HG03039 (cell line): ENCODE data around the gene KTN1.

Experiments used
- ATAC-seq: cut with Tn5 transposase; IDR thresholded peaks from one replicate; pipeline ENCODE4 v1.9.1; 2021; ENCODE audit warnings: mild to moderate bottlenecking, moderate library complexity; ENCODE audit not compliant: unreplicated experiment

Gene KTN1

GRCh38 chr14:55662752-55663151, 82.7 kb downstream of the KTN1 start:
- ATAC-seq: no peak

- ATAC-seq: no peak
Measured at GRCh38 chr14:55665067-55665675, 85.2 kb downstream of the KTN1 start.

- no peak for ATAC-seq
Measured at GRCh38 chr14:55667801-55668200, 87.8 kb downstream of the KTN1 start.

GRCh38 chr14:55671641-55672040, 91.6 kb downstream of the KTN1 start:
- no peak for ATAC-seq

GRCh38 chr14:55673048-55673447, 93.0 kb downstream of the KTN1 start:
- ATAC-seq: no peak

GRCh38 chr14:55681096-55681495, 101.1 kb downstream of the KTN1 start:
- ATAC-seq: no peak

GRCh38 chr14:55684956-55685584, 105.1 kb downstream of the KTN1 start:
- ATAC-seq: no peak

- ATAC-seq: no peak
Measured at GRCh38 chr14:55686713-55687112, 106.7 kb downstream of the KTN1 start.

- no peak for ATAC-seq
Measured at GRCh38 chr14:55688566-55688965, 108.6 kb downstream of the KTN1 start.

GRCh38 chr14:55689981-55690871, 110.2 kb downstream of the KTN1 start:
- no peak for ATAC-seq

GRCh38 chr14:55691659-55692058, 111.7 kb downstream of the KTN1 start:
- ATAC-seq: no peak

- no peak for ATAC-seq
Measured at GRCh38 chr14:55693904-55694303, 113.9 kb downstream of the KTN1 start.

GRCh38 chr14:55697414-55697861, 117.4 kb downstream of the KTN1 start:
- ATAC-seq: no peak

GRCh38 chr14:55698051-55698450, 118.0 kb downstream of the KTN1 start:
- no peak for ATAC-seq

- no peak for ATAC-seq
Measured at GRCh38 chr14:55699131-55700057, 119.4 kb downstream of the KTN1 start.

GRCh38 chr14:55701638-55702037, 121.6 kb downstream of the KTN1 start:
- peak; percentile 96 for ATAC-seq

- ATAC-seq: no peak
Measured at GRCh38 chr14:55702511-55702910, 122.5 kb downstream of the KTN1 start.

GRCh38 chr14:55704654-55705053, 124.6 kb downstream of the KTN1 start:
- ATAC-seq: no peak

- no peak for ATAC-seq
Measured at GRCh38 chr14:55705651-55706364, 125.8 kb downstream of the KTN1 start.

- no peak for ATAC-seq
Measured at GRCh38 chr14:55706365-55706684, 126.3 kb downstream of the KTN1 start.
